ENCODE data around the gene CSGALNACT2.

The CSGALNACT2 gene

GRCh38 chr10:43160046-43160920 is 22.0 kb downstream of the CSGALNACT2 start:
- in situ Hi-C loops (cut with HindIII; ENCODE audit: low pct_ligation_motif_present, low sequenced_read_pairs): no loop called here
- DNase-seq: peak; percentile 80
- no peaks in the 10 kb centered on the region for H3K27me3 ChIP-seq (replicated peaks)
- TF ChIP-seq CTCF (IDR thresholded peaks at IDR 0.05; ENCODE audit: low read depth, low read length, missing control alignments): no peak
- H3K4me3 ChIP-seq (ENCODE audit: low read depth, low read length): no peak overlapping the region
- peak overlapping the region; percentile 75 for H3K27ac ChIP-seq
- peaks cover 18% of the 10 kb centered on the region for H3K36me3 ChIP-seq (replicated peaks)

GRCh38 chr10:43160921-43161255 is 22.6 kb downstream of the CSGALNACT2 start:
- no peak for DNase-seq
- in situ Hi-C loops (cut with HindIII; ENCODE audit: low pct_ligation_motif_present, low sequenced_read_pairs): no loop called here
- TF ChIP-seq CTCF (IDR thresholded peaks at IDR 0.05; ENCODE audit: low read depth, low read length, missing control alignments): no peak
- Histone ChIP-seq H3K27me3 (replicated peaks) (no peaks in the 10 kb centered on the region), H3K27ac (peak overlapping the region; percentile 75), H3K4me3 (ENCODE audit: low read depth, low read length) (no peak overlapping the region), H3K36me3 (replicated peaks) (peaks cover 18% of the 10 kb centered on the region)

- DNase-seq: no peak
- H3K27ac ChIP-seq: no peak overlapping the region
- no peak for TF ChIP-seq CTCF (IDR thresholded peaks at IDR 0.05; ENCODE audit: low read depth, low read length, missing control alignments)
- H3K4me3 ChIP-seq (ENCODE audit: low read depth, low read length): no peak overlapping the region
- peaks cover 18% of the 10 kb centered on the region for H3K36me3 ChIP-seq (replicated peaks)
- in situ Hi-C loops (cut with HindIII; ENCODE audit: low pct_ligation_motif_present, low sequenced_read_pairs): no loop called here
- no peaks in the 10 kb centered on the region for H3K27me3 ChIP-seq (replicated peaks)
Observed at GRCh38 chr10:43162604-43163003, 24.4 kb downstream of the CSGALNACT2 start.

GRCh38 chr10:43166207-43166879 is 28.1 kb downstream of the CSGALNACT2 start:
- in situ Hi-C loops (cut with HindIII; ENCODE audit: low pct_ligation_motif_present, low sequenced_read_pairs): no loop called here
- H3K36me3 ChIP-seq (replicated peaks): peaks cover 27% of the 10 kb centered on the region
- no peak overlapping the region for H3K4me3 ChIP-seq (ENCODE audit: low read depth, low read length)
- H3K27me3 ChIP-seq (replicated peaks): no peaks in the 10 kb centered on the region
- DNase-seq: no peak
- TF ChIP-seq CTCF (IDR thresholded peaks at IDR 0.05; ENCODE audit: low read depth, low read length, missing control alignments): no peak
- no peak overlapping the region for H3K27ac ChIP-seq

GRCh38 chr10:43166880-43167497 is 28.7 kb downstream of the CSGALNACT2 start:
- Histone ChIP-seq H3K36me3 (replicated peaks) (peaks cover 23% of the 10 kb centered on the region), H3K4me3 (ENCODE audit: low read depth, low read length) (no peak overlapping the region), H3K27ac (no peak overlapping the region), H3K27me3 (replicated peaks) (no peaks in the 10 kb centered on the region)
- in situ Hi-C loops (cut with HindIII; ENCODE audit: low pct_ligation_motif_present, low sequenced_read_pairs): no loop called here
- no peak for DNase-seq
- TF ChIP-seq CTCF (IDR thresholded peaks at IDR 0.05; ENCODE audit: low read depth, low read length, missing control alignments): no peak
